HG02678 (cell line): ENCODE data around the gene RAD51AP1.
A peak's percentile ranks its signal among the peaks of the same experiment; 100 is the strongest.

Experiments used
- ATAC-seq: cut with Tn5 transposase; IDR thresholded peaks from one replicate; pipeline ENCODE4 v1.9.1; 2021; ENCODE audit warnings: mild to moderate bottlenecking, moderate library complexity; ENCODE audit not compliant: unreplicated experiment

The RAD51AP1 gene

DNA sequence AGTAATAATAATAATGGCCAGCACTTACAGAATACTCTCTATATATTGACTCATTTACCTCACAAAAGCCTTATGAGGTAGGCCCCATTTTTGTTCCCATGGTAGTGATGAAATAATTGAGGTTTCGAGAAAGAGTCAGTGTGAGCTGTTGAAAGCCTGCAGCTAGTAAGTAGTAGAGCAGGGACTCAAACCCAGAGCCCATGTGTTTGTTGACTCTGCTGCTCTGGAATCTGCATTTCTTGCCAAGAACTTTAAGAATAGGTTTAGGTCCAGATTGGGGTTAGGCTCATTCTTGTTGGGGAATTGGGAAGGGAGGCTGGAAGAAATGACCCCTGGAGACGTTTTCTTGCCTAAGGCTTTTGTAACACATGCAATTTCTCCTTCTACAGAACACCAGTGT lies 51.3 kb downstream of the RAD51AP1 start:
- ATAC-seq = no peak

GRCh38 chr12:4591180-4591687 lies 52.5 kb downstream of the RAD51AP1 start:
- ATAC-seq = no peak

DNA sequence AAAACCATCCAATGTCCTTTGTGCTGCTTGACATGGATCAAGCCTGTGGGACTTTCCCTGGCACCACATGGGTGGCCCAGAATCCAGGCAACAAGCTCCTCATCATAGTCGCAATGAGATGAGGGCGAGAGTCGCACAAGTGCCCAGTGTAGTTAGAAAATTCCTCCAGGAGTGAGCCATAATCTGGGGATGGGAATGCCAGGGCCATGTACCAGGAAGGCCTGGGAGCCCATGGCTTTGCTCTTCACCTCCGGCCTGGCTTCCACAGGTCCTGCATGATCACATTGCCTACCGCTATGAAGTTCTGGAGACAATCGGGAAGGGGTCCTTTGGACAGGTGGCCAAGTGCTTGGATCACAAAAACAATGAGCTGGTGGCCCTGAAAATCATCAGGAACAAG lies 57.2 kb downstream of the RAD51AP1 start:
- no peak for ATAC-seq

- no peak for ATAC-seq
Observed at GRCh38 chr12:4603421-4603820, 64.7 kb downstream of the RAD51AP1 start.

GRCh38 chr12:4603946-4604345 lies 65.3 kb downstream of the RAD51AP1 start:
- ATAC-seq = no peak

DNA sequence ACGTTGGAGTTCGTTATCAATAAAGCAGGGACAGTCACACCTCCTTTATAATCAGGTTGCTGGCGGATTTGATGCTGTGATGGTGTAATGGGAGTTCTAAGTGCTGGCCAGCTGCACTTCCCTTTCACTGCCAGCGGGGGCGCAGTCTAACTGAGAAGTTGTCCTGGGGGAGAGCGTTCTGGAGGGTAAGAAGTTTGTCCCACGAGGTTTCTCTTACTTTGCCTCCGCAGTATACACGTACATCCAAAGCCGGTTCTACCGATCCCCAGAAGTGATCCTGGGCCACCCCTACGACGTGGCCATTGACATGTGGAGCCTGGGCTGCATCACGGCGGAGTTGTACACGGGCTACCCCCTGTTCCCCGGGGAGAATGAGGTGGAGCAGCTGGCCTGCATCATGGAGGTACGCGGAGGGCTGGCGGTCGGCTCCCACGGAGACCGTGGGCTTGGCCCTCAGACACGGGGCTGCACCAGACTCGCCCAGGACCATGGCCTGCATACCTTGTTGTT lies 66.0 kb downstream of the RAD51AP1 start:
- peak; percentile 98 for ATAC-seq

GRCh38 chr12:4607056-4607455 lies 68.4 kb downstream of the RAD51AP1 start:
- no peak for ATAC-seq

- no peak for ATAC-seq
Observed at GRCh38 chr12:4609071-4609470, 70.4 kb downstream of the RAD51AP1 start.
